NCI-H226 (cell line): ENCODE measurements around the gene TLNRD1.

Experiments used
- DNase-seq: peaks from one replicate; pipeline ENCODE4 v3.0.0-alpha.2; 2015

TLNRD1 gene

DNA sequence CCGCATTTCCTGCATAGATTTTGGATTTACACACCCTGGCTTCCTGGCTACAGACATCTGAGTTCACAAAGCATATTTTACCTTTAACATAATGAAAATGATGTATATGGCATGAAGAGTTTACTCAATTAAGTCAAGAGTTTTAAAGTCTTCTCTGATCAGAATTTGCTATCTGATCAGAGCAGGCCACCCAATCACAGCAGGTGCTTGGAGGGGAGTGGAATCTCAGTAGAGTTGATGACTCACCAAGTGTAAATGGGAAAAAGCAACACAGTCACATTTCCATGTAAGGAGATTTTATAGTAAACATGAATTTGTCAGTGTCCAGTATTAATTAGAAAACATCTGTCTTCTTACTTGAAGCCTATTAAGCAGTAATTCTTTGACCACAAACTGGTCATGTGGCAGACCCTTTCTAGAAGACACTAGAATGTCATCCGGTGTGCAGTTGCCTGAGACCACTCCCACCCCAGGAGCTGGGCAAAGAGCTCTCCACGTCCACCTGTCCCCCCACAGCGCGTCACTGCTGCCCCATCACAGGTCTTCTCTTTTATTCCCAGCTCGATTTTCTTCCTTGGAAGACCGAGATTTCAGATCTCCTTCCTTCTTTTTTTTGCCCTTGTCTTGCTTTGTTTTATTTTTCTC lies 21.9 kb upstream of the TLNRD1 start:
- DNase-seq: peak; percentile 41

DNA sequence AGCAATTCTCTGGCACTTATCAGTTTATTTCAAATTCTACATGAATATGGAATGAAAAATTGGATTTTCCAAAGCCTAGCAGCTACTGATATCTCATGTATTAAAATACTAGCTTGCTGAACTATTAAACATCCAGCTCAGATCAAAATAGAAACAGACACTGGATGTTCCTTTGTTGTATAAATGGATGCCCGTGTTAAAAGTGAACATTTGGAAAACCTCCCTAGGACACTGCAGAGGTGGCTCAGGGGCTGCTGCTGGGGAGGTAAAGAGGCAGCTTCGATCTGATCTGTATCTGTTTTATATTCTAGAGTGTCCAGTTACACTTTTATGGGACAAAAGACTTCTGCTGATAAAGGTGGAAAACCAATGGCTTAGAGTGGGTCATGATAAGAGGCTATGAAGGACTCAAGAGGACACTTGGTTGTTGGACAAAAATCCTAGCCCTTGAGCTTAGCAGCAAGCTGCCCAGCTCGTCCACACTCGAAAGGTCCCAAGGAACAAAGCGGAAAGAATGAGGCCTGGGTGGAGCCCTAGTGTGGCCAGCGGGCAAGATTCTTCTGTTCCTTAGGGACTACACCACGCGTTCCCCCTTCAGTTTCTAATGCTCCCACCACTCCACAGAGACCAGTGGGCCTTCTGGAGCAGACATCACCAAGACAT lies 21.1 kb upstream of the TLNRD1 start:
- DNase-seq: no peak

DNA sequence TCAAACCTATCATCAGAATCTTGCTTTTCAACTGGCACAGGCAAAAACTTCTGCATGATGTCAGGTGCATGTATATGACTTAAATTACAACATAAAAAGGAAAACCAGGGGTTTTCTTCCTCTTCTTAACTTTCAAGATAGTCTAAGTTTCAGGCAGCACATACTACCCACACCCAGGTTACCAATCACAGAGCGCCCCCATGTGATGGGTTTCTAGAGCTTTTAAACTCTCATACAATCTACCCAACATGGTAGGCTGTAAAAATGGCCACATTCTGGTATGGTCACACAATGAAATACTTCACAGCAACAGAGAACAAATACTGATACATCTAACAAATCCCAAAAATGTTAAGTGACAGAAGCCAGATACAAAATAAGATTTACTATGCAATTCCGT lies 18.5 kb upstream of the TLNRD1 start:
- no peak for DNase-seq

DNA sequence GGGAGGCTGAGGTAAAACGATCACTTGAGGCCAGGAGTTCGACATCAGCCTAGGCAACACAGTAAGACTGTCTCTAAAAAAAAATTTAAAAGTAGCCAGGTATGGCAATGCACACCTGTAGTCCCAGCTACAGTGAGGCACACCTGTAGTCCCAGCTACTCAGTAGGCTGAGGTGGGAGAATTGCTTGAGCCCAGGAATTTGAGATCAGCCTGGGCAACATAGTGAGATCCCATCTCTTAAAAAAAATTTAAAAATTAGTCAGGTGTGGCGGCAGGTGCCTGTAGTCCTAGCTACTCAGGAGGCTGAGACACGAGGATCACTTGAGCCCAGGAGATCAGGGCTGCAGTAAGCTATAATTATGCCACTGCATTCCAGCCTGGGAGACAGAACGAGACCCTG lies 17.9 kb upstream of the TLNRD1 start:
- DNase-seq: no peak

DNA sequence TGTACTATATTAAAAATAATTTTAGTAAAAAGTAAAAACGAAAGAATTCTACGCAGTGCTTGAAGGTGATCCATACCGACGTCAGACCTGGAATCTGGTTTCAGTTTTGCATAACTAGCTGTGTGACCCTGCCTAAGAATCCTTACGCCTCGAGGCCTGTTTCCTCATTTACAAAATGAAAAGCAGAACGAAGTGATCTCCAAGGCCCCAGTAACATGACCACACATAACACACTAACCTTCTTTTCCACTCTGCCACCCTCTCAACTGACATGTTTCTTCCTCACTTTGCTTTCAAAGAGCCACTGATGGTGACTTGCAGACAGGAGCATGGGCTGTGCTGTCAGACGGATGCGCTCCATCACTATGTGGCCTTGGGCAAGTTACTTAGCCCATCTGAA lies 15.9 kb upstream of the TLNRD1 start:
- DNase-seq: peak; percentile 28

DNA sequence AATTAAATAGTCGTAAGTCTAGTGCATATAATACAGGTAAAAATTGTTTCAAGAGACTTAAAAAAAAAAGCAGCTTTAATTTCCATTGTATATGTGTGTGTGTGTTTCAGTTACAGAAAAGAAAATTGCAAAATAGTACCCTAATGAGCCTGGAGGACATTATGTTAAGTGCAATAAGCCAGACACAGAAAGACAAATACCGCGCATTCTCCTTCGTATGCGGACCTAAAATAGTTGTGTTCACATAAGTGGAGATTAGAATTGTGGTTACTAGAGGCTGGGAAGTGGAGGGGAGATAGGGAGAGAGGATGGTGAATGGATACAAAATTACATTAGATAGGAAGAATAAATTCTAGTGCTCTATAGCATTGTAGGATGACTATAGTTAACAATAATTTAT lies 14.7 kb upstream of the TLNRD1 start:
- DNase-seq: no peak

DNA sequence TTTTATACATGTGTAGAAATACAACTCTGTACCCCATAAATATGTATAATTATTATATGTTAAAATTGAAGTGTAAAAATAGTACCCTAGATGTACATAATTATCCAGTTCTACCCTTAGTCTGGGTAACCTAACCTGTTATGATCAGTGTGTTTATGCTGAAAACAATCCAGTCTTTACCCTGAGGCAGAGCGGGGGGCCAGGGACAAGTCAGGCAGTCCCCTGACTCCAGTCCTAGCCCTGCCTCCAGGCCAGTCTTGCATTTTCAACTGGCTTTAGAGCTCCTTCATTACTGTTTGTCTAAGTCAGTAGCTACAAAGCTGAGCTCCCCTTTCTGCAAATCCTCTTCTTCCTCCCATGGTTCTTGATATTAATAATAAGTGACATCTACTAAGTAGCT lies 14.2 kb upstream of the TLNRD1 start:
- no peak for DNase-seq

DNA sequence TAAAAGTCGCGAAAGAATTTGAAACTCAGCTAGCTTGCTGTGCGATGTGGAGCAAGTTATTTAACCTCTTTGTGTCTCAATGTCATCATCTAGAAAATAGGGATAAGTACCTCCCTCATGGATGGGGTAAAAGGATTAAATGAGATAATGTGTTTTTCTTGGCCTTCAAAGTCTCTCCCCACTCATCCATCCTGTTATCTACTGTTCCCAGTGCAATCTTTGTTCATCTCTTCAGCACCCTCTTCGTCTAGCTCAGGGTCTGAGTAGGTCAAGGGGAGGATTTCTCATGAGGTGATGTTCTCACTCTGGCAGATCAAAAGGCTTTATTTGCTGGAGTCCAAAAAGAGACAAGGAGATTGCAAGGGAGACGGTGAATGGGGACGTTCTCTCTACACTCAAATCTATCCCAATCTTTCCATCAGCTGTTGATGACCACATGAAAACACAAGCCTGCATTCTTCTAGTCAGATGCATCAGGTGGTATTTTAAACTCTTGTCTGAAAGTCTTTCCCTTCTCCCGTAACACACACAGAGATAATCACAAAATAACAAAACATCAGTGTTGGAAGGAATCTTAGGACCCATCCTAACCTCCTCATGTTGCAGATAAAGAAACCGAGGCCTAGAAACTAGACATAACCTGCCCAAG lies 12.5 kb upstream of the TLNRD1 start:
- DNase-seq: no peak

DNA sequence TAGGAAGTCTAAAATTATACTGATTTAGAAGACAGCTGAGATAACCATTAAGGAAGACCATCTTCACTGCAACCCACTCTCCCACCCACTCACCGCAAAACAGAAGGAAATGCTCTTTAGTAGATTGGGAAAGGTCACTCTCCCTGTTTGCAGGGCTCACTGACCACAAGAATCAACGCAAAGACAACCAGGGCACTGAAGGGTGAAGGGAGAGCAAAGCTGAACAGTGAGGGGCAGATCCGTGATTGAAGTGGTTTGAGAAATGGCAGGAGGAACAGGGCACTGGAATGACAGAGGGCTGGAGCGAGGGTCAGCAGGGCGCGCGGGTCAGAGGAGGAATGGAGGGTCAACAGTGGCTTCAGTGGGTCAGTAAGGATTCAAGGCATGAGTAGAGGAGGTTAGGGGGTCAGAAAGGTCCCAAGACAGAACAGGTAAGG lies 11.6 kb upstream of the TLNRD1 start:
- no peak for DNase-seq

DNA sequence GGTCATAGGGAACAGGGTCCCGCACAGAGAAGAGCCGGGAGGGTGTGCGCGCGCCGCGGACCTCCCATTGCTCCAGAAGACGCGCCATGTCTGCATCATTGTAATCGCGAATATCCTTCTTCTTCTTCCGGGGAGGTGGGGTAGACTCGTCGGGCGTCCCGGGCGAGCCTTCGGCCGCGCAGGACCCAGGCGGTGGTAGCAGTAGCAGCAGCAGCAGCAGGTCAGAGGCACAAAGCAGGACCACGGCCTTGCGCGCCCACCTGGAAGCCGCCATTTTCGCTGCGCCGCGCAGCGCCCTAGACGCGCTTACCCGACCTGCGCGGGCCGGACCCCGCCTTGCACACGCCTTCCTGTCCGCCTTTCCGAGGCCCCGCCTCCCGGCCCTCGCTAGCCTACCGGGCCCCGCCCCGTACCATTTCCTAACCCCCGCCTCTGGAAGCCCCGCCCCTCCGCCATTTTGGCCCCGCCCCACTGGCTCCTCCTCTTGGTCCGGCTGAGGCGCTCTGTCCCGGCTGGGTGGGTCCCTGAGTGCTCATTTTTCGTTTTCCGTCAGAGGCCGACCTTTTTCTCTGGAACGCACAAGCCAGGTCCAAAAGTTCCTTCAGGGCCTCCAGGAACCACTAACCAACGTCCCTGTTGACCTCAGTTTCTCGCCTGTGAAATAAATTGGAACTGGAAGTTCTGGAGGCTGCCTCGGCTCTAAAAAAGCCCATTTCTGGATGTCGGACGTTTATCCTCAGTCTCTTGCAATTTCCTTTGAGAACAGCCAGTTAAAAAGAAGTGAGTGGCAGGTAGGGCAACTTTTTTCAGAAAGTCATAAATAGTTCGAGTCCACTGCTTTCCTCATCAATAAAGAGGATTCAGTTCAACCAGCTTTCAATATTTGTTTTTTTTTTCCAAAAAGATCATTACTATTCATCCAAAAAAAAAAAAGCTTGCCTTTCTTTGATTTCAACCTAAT lies 10.9 kb upstream of the TLNRD1 start, which contains the start of gene MESD:
Gene MESD (minus strand): TSS at position 302 of the 961 bp plus-strand sequence. CDS start 28 bp downstream, at position 274.
- DNase-seq: peak; percentile 93

DNA sequence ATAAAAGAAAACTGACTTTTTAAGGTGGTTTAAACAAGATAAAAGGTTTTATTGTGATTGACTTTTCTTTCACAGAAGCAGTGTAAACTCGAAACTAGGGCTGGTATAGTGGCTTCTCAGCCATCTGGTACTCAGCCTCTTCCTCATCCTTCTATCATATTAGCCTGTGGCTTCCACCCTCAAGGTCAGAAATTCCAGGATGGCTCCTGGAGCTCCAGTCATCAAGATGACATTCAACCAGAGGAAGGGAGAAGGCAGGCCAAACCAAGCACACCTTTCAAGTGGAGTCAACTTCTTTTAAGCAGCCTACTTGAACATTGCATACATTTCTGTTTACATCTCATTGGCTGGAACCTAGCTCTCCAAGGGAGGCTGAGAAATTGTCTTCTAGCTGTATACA lies 9.8 kb upstream of the TLNRD1 start:
- no peak for DNase-seq

DNA sequence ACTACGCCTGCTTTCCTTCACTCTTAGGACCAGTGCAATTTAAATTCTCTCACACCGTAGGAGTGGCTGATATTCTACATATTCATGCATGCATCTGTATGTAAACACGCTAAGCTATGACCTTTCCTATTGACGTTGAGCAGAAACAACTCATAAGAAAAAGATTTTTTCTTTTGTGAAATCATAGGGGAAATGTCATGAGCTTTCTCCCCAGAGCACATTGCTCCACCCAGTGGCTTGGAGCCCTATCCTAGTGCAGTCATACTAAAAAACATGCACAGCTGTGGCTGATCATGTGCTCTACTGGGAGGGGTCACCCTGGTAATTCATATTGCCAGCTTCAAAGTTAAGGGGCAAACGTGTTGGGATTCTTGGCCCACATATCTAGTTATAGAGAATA lies 9.3 kb upstream of the TLNRD1 start:
- peak; percentile 44 for DNase-seq

DNA sequence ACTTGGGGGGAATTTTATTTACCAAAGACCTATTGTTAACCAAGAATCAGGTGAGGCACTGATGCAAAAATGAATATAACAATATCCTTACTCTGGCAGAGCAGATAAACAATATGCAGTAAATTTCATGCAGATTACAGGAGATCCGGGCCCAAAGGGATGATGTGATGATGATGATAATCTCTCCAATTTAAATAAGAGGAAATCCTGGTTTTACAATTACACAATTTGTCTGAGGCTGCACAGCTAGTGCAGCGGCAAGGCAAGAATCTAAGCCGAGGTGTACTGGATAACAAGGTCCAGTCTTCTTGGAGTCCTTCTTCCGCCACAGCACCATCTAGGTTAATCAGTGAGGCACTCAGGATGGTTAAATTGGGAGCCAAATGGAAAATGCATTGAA lies 8.7 kb upstream of the TLNRD1 start:
- no peak for DNase-seq

DNA sequence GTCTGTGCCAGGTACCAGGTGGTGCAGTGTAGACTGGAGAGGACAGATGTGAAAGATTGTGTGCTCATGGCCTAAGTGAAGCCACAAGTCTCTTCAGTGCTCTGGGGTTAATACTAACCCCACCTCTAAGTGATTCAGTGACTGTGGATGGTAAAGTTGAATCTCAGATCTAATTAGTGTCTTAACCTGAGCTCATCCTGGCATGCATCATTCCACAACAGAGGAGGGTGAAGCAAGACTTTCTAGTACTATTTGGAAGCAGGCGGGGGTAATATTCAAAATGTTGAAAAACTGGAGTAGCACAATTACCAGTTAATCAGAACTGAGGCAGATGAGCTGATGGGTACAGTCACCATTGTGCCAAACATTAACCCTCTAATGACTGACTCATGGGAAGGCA lies 8.3 kb upstream of the TLNRD1 start:
- DNase-seq: no peak

DNA sequence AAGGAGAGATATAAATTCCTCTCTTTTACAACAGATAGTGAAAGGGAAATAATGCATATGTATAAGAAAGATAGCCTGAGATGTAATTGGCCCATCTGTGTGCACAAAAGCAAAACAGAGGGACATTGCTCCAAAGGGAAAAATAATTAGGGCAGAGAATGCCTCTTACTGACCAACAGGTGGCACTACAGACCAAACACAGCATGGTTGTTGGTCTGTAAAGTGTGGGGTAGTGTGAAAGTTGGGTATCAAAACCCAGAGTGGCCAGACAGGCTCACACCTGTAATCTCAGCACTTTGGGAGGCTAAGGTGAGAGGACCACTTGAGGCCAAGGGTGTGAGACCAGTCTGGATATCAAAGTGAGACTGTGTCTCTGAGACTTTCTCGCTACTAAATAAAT lies 4.5 kb upstream of the TLNRD1 start:
- no peak for DNase-seq

DNA sequence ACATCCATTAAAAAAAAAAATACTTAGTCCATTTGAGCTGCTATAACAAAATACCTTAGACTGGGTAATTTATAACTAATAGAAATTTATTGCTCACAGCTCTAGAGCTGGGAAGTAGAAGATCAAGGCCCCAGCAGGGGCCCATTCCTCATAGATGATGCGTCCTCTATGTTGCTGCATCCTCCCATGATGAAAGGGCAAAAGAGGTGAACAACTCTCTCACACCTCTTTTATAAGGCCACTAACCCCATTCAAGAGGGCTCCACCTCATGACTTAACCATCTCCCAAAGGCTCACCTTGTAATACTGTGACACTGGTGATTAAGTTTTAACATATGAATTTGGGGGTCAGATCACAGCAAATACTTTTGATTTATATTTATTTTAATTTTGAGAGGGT lies 3.0 kb upstream of the TLNRD1 start:
- no peak for DNase-seq

DNA sequence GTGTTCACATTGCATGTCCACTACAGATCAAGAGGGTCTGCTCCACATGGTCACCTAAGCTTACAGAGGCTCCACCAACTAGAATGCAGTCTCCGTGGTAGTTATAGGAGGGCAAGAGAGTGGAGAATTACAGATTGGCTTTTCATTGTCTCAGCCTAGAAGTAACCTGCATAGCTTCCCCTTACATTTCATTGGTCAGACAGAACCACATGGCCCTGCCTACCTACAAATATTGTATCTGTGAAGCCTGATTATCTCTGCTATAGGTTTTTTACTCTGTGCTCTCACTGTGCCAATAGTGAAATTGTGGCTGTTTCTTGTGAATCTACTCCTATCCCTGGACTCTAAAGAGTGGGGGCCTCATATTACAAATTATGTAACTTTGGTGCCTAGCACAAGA lies 2.5 kb upstream of the TLNRD1 start:
- no peak for DNase-seq

DNA sequence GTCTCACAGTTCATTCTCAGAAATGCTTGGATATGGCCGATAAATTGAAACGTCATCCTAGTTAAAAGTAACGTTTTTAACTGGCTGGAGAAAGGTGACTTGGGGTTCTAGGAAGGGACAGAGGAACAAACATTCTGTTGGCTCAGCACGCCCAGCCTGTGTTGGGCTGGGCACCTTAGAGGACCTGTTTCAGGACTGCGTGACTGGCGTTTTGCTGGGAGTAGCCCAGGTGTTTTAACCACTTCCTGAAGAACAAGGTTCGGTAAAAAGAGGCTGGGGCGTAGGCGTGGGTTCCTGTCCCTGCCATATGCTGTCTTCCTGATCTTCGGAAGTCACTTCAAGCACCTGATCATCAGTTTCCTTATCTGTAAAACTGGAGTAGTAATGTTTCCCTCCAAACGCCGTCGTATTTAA lies 1.1 kb upstream of the TLNRD1 start:
- no peak for DNase-seq

DNA sequence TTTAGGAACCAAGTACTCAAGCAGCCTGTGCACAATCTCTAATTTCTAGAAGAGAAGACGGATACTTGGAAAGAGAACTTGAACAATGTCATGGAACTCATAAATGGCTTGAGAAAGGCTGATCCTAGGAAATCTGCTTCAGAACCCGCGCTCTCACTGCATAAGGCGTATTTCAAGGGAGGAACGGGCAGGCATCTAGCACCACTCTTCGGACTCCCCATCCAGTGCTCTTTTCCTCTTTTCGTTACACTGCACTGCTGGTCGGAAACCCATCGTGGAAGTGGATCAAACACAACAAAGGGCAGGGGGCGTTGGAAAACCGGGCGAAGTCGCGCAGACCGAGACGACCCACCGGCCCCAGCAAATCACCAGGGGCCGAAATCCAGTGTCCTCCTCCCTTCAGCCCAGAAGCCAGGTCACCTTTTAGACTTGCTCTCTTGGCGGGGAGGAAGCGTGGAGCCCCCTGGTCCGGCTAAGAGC lies 539 bp upstream of the TLNRD1 start:
- DNase-seq: no peak

DNA sequence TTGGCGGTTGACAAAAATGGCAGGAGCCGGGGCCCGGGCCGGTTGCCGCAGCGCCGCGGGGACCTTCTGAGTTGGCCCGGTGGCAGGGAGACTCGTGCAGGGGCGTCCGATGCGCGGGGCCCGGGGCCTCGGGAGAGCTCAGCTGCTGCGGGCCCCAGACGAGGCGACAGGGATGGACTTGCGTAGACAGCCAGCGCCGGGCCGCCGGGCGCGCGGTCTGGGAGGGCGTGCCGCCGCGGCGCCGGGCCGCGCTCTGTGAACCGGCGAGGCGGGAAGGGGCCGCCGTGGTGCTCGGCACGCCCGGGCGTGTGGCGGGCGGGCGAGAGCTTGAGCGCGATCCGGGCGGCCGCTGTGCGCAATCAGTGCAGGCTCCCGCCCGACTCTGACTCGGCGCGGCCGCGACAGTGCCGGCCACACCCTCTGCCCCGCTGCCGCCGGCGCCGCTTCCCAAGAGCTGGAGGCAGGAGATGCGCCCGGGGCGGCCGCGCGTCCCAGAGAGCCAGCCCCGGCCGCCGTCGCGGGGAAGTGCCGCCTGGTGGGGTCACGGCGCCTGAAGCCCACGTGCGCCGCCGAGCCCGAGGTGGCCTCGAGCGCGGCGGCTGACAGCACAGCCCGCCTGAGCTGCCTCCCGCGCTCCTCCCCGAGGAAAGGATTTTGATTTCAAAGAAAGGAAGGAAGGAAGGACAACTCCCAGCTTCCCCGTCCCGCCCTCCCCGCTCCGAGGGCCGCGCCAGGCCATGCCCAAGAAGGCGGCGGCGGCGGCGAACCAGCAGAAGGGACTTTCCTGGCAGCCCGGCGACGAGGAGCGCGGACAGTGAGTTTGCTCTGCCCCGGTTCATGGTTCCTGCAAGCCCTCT lies 657 bp downstream of the TLNRD1 start:
- peak; percentile 51 for DNase-seq

DNA sequence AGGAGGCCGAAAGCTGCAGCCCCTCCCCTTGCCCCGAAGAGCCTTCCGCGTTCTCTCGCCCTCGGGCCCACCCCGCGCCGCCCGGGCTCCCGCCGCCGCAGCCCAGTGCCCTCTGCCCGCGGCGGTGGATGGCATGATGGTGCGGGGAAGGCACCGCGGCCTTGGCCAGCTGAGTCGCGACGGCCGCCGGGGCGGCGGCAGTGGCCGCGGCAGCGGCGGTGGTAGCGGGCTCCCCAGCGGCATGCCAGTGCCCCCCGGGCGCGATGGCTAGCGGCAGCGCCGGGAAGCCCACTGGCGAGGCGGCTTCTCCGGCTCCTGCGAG lies 1.2 kb downstream of the TLNRD1 start:
- DNase-seq: no peak
